GM12878 (cell line): ENCODE data around the gene HAAO. TPM values are rescaled to one million over a fixed set of nuclear protein-coding genes. Genes with fewer than 3 reads are reported as not detected.
A peak's percentile ranks its signal among the peaks of the same experiment; 100 is the strongest.

Experiments used
- BACH1 ChIP-seq: fragments of 450-650 bp; IDR thresholded peaks from 2 replicates; pipeline ENCODE4 v1.6.1; 2017; ENCODE audit warnings: mild to moderate bottlenecking, borderline replicate concordance
- BCL11A ChIP-seq: IDR thresholded peaks from 2 replicates; pipeline ENCODE4 v1.6.1; 2011; ENCODE audit warnings: low read depth, low read length
- BHLHE40 ChIP-seq, 2 experiments: fragments of 450-650 bp in 1 of 2; IDR thresholded peaks; 2 replicates each; pipeline ENCODE4 v1.6.1; 2011 to 2017; ENCODE audit warnings: low read depth in 2 of 2, borderline replicate concordance in 1 of 2, improper control_type of control experiment in 1 of 2, low read length in 1 of 2, mild to moderate bottlenecking in 1 of 2
- BMI1 ChIP-seq: fragments of 450-650 bp; IDR thresholded peaks from 2 replicates; pipeline ENCODE4 v1.6.1; 2016; ENCODE audit warnings: mild to moderate bottlenecking, moderate library complexity, borderline replicate concordance
- CBX3 ChIP-seq: fragments of 200-600 bp; sonication (generic); IDR thresholded peaks from 2 replicates; pipeline ENCODE4 v1.6.1; 2016; ENCODE audit warnings: low read depth, borderline replicate concordance
- CBX5 ChIP-seq: sonication (generic); IDR thresholded peaks from 2 replicates; pipeline ENCODE4 v1.6.1; 2016; ENCODE audit warnings: low read depth, moderate library complexity, mild to moderate bottlenecking, inconsistent platforms
- CREM ChIP-seq: IDR thresholded peaks from 2 replicates; pipeline ENCODE4 v1.6.1; 2014; ENCODE audit warnings: antibody characterized with exemption, low read depth
- EED ChIP-seq: sonication (generic); IDR thresholded peaks from 2 replicates; pipeline ENCODE4 v1.6.1; 2016; ENCODE audit warnings: antibody characterized with exemption, low read depth
- ETV6 ChIP-seq, 2 experiments: fragments of 450-650 bp in 1 of 2; IDR thresholded peaks in 1 of 2; conservative IDR thresholded peaks in 1 of 2; 2 replicates each; pipeline ENCODE4 v1.6.1; 2014; ENCODE audit warnings: antibody characterized with exemption in 1 of 2, borderline replicate concordance in 1 of 2, low read depth in 1 of 2, mild to moderate bottlenecking in 1 of 2, moderate library complexity in 1 of 2
- FOXK2 ChIP-seq: fragments of 450-650 bp; IDR thresholded peaks from 2 replicates; pipeline ENCODE4 v1.6.1; 2017; ENCODE audit warnings: mild to moderate bottlenecking, moderate library complexity
- IKZF1 ChIP-seq: fragments of 450-650 bp; conservative IDR thresholded peaks from 2 replicates; pipeline ENCODE4 v1.6.1; 2017; ENCODE audit warnings: antibody characterized with exemption, mild to moderate bottlenecking
- MEF2B ChIP-seq: fragments of 450-650 bp; IDR thresholded peaks from 2 replicates; pipeline ENCODE4 v1.6.1; 2018; ENCODE audit warnings: mild to moderate bottlenecking, moderate library complexity; ENCODE audit not compliant: partially characterized antibody, poor library complexity, severe bottlenecking
- MYC ChIP-seq: IDR thresholded peaks from 2 replicates; pipeline ENCODE4 v1.6.1; 2011; ENCODE audit warnings: mild to moderate bottlenecking, low read length, moderate library complexity, inconsistent platforms; ENCODE audit not compliant: insufficient read depth, insufficient replicate concordance, insufficient read length, severe bottlenecking
- PAX5 ChIP-seq: IDR thresholded peaks from 2 replicates; pipeline ENCODE4 v1.6.1; 2011; ENCODE audit warnings: low read depth, low read length, borderline replicate concordance
- POU2F2 ChIP-seq: IDR thresholded peaks from 3 replicates; pipeline ENCODE4 v1.6.1; 2011; ENCODE audit warnings: low read depth, mild to moderate bottlenecking, low read length, borderline replicate concordance
- RELA ChIP-seq: fragments of 450-650 bp; IDR thresholded peaks from 2 replicates; pipeline ENCODE4 v1.8.0; 2014; ENCODE audit warnings: borderline replicate concordance; ENCODE audit not compliant: partially characterized antibody
- RUNX3 ChIP-seq: IDR thresholded peaks from 2 replicates; pipeline ENCODE4 v1.6.1; 2012; ENCODE audit warnings: low read length, inconsistent platforms
- SP1 ChIP-seq: IDR thresholded peaks from one replicate; pipeline ENCODE4 v1.6.1; 2011; ENCODE audit warnings: low read depth, low read length
- SPI1 ChIP-seq: IDR thresholded peaks from 2 replicates; pipeline ENCODE4 v1.6.1; 2011; ENCODE audit warnings: low read depth, mild to moderate bottlenecking, low read length, moderate library complexity, borderline replicate concordance; ENCODE audit not compliant: insufficient read depth
- SRF ChIP-seq, 2 experiments: IDR thresholded peaks; 2 replicates each; pipeline ENCODE4 v1.6.1; 2011; ENCODE audit warnings: low read depth in 2 of 2, low read length in 2 of 2, mild to moderate bottlenecking in 1 of 2, moderate library complexity in 1 of 2
- SUPT20H ChIP-seq: IDR thresholded peaks from 2 replicates; pipeline ENCODE4 v1.6.1; 2011; ENCODE audit warnings: low read depth, mild to moderate bottlenecking, low read length, moderate library complexity, borderline replicate concordance; ENCODE audit not compliant: control insufficient read depth
- TCF12 ChIP-seq: IDR thresholded peaks from 2 replicates; pipeline ENCODE4 v1.6.1; 2011; ENCODE audit warnings: low read depth, mild to moderate bottlenecking, low read length
- TCF7 ChIP-seq: IDR thresholded peaks from 2 replicates; pipeline ENCODE4 v1.6.1; 2014; ENCODE audit warnings: antibody characterized with exemption, borderline replicate concordance
- YY1 ChIP-seq: IDR thresholded peaks from 2 replicates; pipeline ENCODE4 v1.6.1; 2011; ENCODE audit warnings: low read depth, mild to moderate bottlenecking, low read length
- ZNF217 ChIP-seq: fragments of 450-650 bp; IDR thresholded peaks from 2 replicates; pipeline ENCODE4 v1.6.1; 2017; ENCODE audit warnings: antibody characterized with exemption, mild to moderate bottlenecking
- polyA plus RNA-seq, 11 experiments: library from polyadenylated mRNA; depleted of rRNA in 4 of 11; unstranded in 6 of 11; stranded (reverse) in 5 of 11; fragments of >200 nt; fragmentation: Nextera tagmentation in 4 of 11; fragmentation: Illumina TruSeq in 1 of 11; extraction: Ambion mirVana in 4 of 11; extraction: Trizol in 1 of 11; gene quantifications; 1 replicate in 1 of 11; 2 replicates in 10 of 11; pipeline versions ENCODE4 v1.2.1 to v1.2.3, GENCODE V29; 2011 to 2016; ENCODE audit warnings: inconsistent platforms in 2 of 11, missing spikeins in 2 of 11, low read depth in 1 of 11
- total RNA-seq, 4 experiments: library from RNA; depleted of rRNA in 3 of 4; stranded (reverse); fragments of >200 nt in 3 of 4; fragmentation: Illumina TruSeq in 1 of 4; extraction: Trizol in 1 of 4; gene quantifications; 2 replicates each; pipeline versions ENCODE4 v1.2.1 to v1.2.3, GENCODE V29; 2013 to 2021
- TF ChIP-seq, protein P1 (sequence below): IDR thresholded peaks from 2 replicates; pipeline ENCODE4 v1.6.1; 2012; ENCODE audit warnings: low read depth, low read length, improper control_type of control experiment
- TF ChIP-seq, protein P2 (sequence below): fragments of 450-650 bp; IDR thresholded peaks from 2 replicates; pipeline ENCODE4 v1.6.1; 2016; ENCODE audit warnings: mild to moderate bottlenecking
- TF ChIP-seq, protein P3 (sequence below): IDR thresholded peaks from 2 replicates; pipeline ENCODE4 v1.6.1; 2012; ENCODE audit warnings: low read depth, low read length, improper control_type of control experiment

The HAAO gene
- total and polyA plus RNA-seq, 10 of the 15 experiments (the other 5 are each of a cell fraction or from before 2014, with no cell fraction given), result 4.3 to 58.7 (median 26.8) TPM

DNA sequence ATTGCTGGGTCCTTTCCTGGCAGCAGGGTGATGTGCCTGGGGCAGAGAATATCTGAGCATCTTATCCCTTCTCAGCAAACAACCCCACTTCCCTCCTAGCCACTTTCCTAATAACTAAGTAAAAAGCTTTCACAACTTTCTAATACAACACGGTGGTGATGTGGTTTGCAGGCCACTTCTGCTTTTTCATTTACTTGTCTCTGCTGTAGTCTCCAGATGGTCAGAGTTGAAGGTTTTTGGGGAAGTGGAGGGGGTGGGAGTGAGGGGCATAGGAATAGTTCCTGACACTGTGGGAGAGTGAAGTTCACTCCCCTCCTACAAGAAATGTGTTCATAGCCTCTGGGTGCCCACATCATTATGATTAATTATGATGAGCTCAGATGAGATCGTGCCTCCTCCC is 40.1 kb downstream of the HAAO start (continued):
- TF ChIP-seq SUPT20H, result no peak
- no peak for TF ChIP-seq RELA
- TF ChIP-seq FOXK2, result no peak
- TF ChIP-seq SPI1, result peak; percentile 100
- TF ChIP-seq MEF2B, result peak; percentile 48
- TF ChIP-seq, protein P1, sequence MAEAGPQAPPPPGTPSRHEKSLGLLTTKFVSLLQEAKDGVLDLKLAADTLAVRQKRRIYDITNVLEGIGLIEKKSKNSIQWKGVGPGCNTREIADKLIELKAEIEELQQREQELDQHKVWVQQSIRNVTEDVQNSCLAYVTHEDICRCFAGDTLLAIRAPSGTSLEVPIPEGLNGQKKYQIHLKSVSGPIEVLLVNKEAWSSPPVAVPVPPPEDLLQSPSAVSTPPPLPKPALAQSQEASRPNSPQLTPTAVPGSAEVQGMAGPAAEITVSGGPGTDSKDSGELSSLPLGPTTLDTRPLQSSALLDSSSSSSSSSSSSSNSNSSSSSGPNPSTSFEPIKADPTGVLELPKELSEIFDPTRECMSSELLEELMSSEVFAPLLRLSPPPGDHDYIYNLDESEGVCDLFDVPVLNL, result no peak
- 0 out of 4 replicates have a peak, but pooled peaks of 1 of the 2 experiments have one; percentile 45 for TF ChIP-seq SRF (IDR thresholded peaks at IDR 0.05; ENCODE audit: low read depth in 2 of 2, low read length in 2 of 2)
- TF ChIP-seq BACH1, result peak; percentile 70; the same call in 1 of the 2 replicates
- no peak for TF ChIP-seq TCF7
- no peak for TF ChIP-seq YY1
- peak; percentile 52 to 63; a peak in 2 of 4 replicates for TF ChIP-seq BHLHE40 (IDR thresholded peaks at IDR 0.05; ENCODE audit: borderline replicate concordance in 1 of 2, low read depth in 2 of 2, low read length in 1 of 2)
- peak; percentile 92 for TF ChIP-seq IKZF1
- no peak for TF ChIP-seq CBX3
- no peak for TF ChIP-seq ETV6 (conservative IDR thresholded peaks at IDR 0.05 in 1 of 2, IDR thresholded peaks at IDR 0.05 in 1 of 2; ENCODE audit: borderline replicate concordance in 1 of 2, low read depth in 1 of 2)
- TF ChIP-seq CREM, result peak; percentile 57; the same call in 1 of the 2 replicates
- TF ChIP-seq BCL11A, result peak; percentile 87
- TF ChIP-seq, protein P2, sequence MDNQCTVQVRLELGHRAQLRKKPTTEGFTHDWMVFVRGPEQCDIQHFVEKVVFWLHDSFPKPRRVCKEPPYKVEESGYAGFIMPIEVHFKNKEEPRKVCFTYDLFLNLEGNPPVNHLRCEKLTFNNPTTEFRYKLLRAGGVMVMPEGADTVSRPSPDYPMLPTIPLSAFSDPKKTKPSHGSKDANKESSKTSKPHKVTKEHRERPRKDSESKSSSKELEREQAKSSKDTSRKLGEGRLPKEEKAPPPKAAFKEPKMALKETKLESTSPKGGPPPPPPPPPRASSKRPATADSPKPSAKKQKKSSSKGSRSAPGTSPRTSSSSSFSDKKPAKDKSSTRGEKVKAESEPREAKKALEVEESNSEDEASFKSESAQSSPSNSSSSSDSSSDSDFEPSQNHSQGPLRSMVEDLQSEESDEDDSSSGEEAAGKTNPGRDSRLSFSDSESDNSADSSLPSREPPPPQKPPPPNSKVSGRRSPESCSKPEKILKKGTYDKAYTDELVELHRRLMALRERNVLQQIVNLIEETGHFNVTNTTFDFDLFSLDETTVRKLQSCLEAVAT, result peak; percentile 80
- TF ChIP-seq, protein P3, sequence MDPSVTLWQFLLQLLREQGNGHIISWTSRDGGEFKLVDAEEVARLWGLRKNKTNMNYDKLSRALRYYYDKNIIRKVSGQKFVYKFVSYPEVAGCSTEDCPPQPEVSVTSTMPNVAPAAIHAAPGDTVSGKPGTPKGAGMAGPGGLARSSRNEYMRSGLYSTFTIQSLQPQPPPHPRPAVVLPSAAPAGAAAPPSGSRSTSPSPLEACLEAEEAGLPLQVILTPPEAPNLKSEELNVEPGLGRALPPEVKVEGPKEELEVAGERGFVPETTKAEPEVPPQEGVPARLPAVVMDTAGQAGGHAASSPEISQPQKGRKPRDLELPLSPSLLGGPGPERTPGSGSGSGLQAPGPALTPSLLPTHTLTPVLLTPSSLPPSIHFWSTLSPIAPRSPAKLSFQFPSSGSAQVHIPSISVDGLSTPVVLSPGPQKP, result no peak
- no peak for TF ChIP-seq CBX5
- TF ChIP-seq POU2F2, result peak; percentile 76; the same call in 1 of the 3 replicates
- peak; percentile 76; the same call in 1 of the 2 replicates for TF ChIP-seq BMI1
- no peak for TF ChIP-seq SP1
- TF ChIP-seq PAX5, result peak; percentile 88
- peak; percentile 89; the same call in 1 of the 2 replicates for TF ChIP-seq TCF12
- TF ChIP-seq ZNF217, result no peak
- TF ChIP-seq MYC, result no peak
- peak; percentile 92 for TF ChIP-seq EED
- TF ChIP-seq RUNX3, result peak; percentile 94
